Mucosa of rectum (tissue), 2 donors: ENCODE data around the gene BABAM2.
"Not testable (repeated sequence)": the region's sequence is repeated elsewhere in the genome, so short reads cannot be mapped to it uniquely, and the experiment has no call there.

Experiments
- H3K27ac ChIP-seq, 2 donors: one replicate each; pipeline ENCODE4 v1.7.0; 2013; ENCODE audit warnings: inconsistent platforms in 2 of 2, low read depth in 2 of 2, low read length in 2 of 2
- H3K27me3 ChIP-seq, 2 donors: one replicate each; pipeline ENCODE4 v1.7.0; 2013; ENCODE audit warnings: low read length in 2 of 2; ENCODE audit not compliant: control insufficient read depth in 2 of 2, insufficient read depth in 2 of 2
- H3K36me3 ChIP-seq, 2 donors: one replicate each; pipeline ENCODE4 v1.7.0; 2013; ENCODE audit warnings: low read length in 2 of 2; ENCODE audit not compliant: control insufficient read depth in 2 of 2, insufficient read depth in 2 of 2
- H3K4me1 ChIP-seq, 2 donors: one replicate each; pipeline ENCODE4 v1.7.0; 2013; ENCODE audit warnings: low read length in 2 of 2, mild to moderate bottlenecking in 1 of 2; ENCODE audit not compliant: control insufficient read depth in 2 of 2, insufficient read depth in 2 of 2
- H3K4me3 ChIP-seq, 2 donors: one replicate each; pipeline ENCODE4 v1.7.0; 2013; ENCODE audit warnings: low read length in 2 of 2
- H3K9ac ChIP-seq, 2 donors: one replicate each; pipeline ENCODE4 v1.7.0; 2013; ENCODE audit warnings: low read length in 2 of 2, low read depth in 1 of 2, mild to moderate bottlenecking in 1 of 2
- H3K9me3 ChIP-seq, 2 donors: one replicate each; pipeline ENCODE4 v1.7.0; 2013; ENCODE audit warnings: low read length in 2 of 2; ENCODE audit not compliant: control insufficient read depth in 2 of 2
- donor health status: healthy.
- donor health status: Normal muscosa, but diverticular disease.

The BABAM2 gene

GRCh38 chr2:27856956-27857355 lies 33.6 kb upstream of the BABAM2 start:
- Histone ChIP-seq H3K4me1 (peaks cover 0 to 3% of the 10 kb centered on the region in 2 donors), H3K9ac (no peak overlapping the region), H3K27me3 (no peaks in the 10 kb centered on the region), H3K4me3 (no peak overlapping the region), H3K27ac (no peak overlapping the region), H3K9me3 (no peaks in the 10 kb centered on the region), H3K36me3 (no peaks in the 10 kb centered on the region)

GRCh38 chr2:27857417-27858172 lies 32.9 kb upstream of the BABAM2 start:
- peaks cover 0 to 3% of the 10 kb centered on the region in 2 donors for H3K4me1 ChIP-seq
- H3K9me3 ChIP-seq: no peaks in the 10 kb centered on the region
- H3K27ac ChIP-seq: no peak overlapping the region
- H3K27me3 ChIP-seq: no peaks in the 10 kb centered on the region
- H3K36me3 ChIP-seq: no peaks in the 10 kb centered on the region
- H3K9ac ChIP-seq: no peak overlapping the region
- H3K4me3 ChIP-seq: no peak overlapping the region

GRCh38 chr2:27860111-27860510 lies 30.4 kb upstream of the BABAM2 start:
- Histone ChIP-seq H3K9me3 (no peaks in the 10 kb centered on the region), H3K27me3 (no peaks in the 10 kb centered on the region)

GRCh38 chr2:27863146-27863545 lies 27.4 kb upstream of the BABAM2 start:
- no peak overlapping the region for H3K27ac ChIP-seq
- H3K36me3 ChIP-seq: no peaks in the 10 kb centered on the region

More at GRCh38 chr2:27860111-27860510, 30.4 kb upstream of the BABAM2 start:
- H3K4me1 ChIP-seq: no peaks in the 10 kb centered on the region
- no peak overlapping the region for H3K4me3 ChIP-seq
- no peaks in the 10 kb centered on the region for H3K36me3 ChIP-seq
- H3K27ac ChIP-seq: no peak overlapping the region
- no peak overlapping the region for H3K9ac ChIP-seq

GRCh38 chr2:27863955-27864354 lies 26.6 kb upstream of the BABAM2 start:
- not testable (repeated sequence) for H3K27me3 ChIP-seq, H3K4me1 ChIP-seq, H3K9ac ChIP-seq, H3K27ac ChIP-seq, H3K36me3 ChIP-seq, H3K9me3 ChIP-seq, H3K4me3 ChIP-seq

More at GRCh38 chr2:27863146-27863545, 27.4 kb upstream of the BABAM2 start:
- Histone ChIP-seq H3K9ac (no peak overlapping the region), H3K27me3 (no peaks in the 10 kb centered on the region), H3K4me3 (no peak overlapping the region), H3K4me1 (no peaks in the 10 kb centered on the region), H3K9me3 (no peaks in the 10 kb centered on the region)

- Histone ChIP-seq H3K4me3 (no peak overlapping the region), H3K27ac (no peak overlapping the region), H3K9me3 (no peaks in the 10 kb centered on the region), H3K9ac (no peak overlapping the region), H3K36me3 (peaks cover 0 to 3% of the 10 kb centered on the region in 2 donors), H3K27me3 (no peaks in the 10 kb centered on the region), H3K4me1 (no peaks in the 10 kb centered on the region)
Observed at GRCh38 chr2:27866237-27866636, 24.3 kb upstream of the BABAM2 start.

- H3K4me3 ChIP-seq: no peak overlapping the region
- no peaks in the 10 kb centered on the region for H3K4me1 ChIP-seq
- no peak overlapping the region for H3K27ac ChIP-seq
- no peaks in the 10 kb centered on the region for H3K9me3 ChIP-seq
- H3K36me3 ChIP-seq: peaks cover 0 to 3% of the 10 kb centered on the region in 2 donors
- H3K9ac ChIP-seq: no peak overlapping the region
- H3K27me3 ChIP-seq: no peaks in the 10 kb centered on the region
Observed at GRCh38 chr2:27869763-27870162, 20.8 kb upstream of the BABAM2 start.

GRCh38 chr2:27870724-27871123 lies 19.8 kb upstream of the BABAM2 start:
- no peak overlapping the region for H3K9ac ChIP-seq
- no peaks in the 10 kb centered on the region for H3K27me3 ChIP-seq
- no peak overlapping the region for H3K4me3 ChIP-seq
- H3K9me3 ChIP-seq: no peaks in the 10 kb centered on the region
- no peaks in the 10 kb centered on the region for H3K4me1 ChIP-seq
- no peak overlapping the region for H3K27ac ChIP-seq
- peaks cover 0 to 3% of the 10 kb centered on the region in 2 donors for H3K36me3 ChIP-seq

DNA sequence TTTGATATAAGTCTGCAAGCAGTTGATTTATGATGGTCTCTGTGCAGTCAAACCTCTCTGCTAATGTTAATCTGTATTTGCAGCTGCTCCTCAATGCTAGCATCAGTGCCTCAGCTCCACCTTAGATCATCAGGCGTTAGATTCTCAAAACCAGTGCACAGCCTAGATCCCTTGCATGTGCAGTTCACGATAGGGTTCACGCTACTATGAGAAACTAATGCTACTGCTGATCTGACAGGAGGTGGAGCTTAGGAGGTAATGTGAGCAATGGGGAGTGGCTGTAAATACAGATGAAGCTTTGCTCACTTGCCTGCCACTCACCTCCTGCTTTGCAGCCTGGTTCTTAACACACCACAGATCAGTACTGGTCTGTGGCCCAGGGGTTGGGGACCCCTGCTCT lies 18.7 kb upstream of the BABAM2 start:
- H3K27me3 ChIP-seq: no peaks in the 10 kb centered on the region
- H3K27ac ChIP-seq: no peak overlapping the region
- H3K4me1 ChIP-seq: no peaks in the 10 kb centered on the region
- H3K9ac ChIP-seq: no peak overlapping the region
- H3K4me3 ChIP-seq: no peak overlapping the region
- H3K9me3 ChIP-seq: peaks cover 0 to 5% of the 10 kb centered on the region in 2 donors
- peaks cover 0 to 3% of the 10 kb centered on the region in 2 donors for H3K36me3 ChIP-seq

- Histone ChIP-seq H3K4me3 (no peak overlapping the region), H3K27me3 (no peaks in the 10 kb centered on the region), H3K27ac (no peak overlapping the region), H3K9me3 (peaks cover 0 to 5% of the 10 kb centered on the region in 2 donors), H3K4me1 (no peaks in the 10 kb centered on the region), H3K9ac (no peak overlapping the region), H3K36me3 (peaks cover 0 to 3% of the 10 kb centered on the region in 2 donors)
Observed at GRCh38 chr2:27873091-27873490, 17.4 kb upstream of the BABAM2 start.
